ENCODE data around the gene STRC.
"Not testable (repeated sequence)": the region's sequence is repeated elsewhere in the genome, so short reads cannot be mapped to it uniquely, and the experiment has no call there.

DNA sequence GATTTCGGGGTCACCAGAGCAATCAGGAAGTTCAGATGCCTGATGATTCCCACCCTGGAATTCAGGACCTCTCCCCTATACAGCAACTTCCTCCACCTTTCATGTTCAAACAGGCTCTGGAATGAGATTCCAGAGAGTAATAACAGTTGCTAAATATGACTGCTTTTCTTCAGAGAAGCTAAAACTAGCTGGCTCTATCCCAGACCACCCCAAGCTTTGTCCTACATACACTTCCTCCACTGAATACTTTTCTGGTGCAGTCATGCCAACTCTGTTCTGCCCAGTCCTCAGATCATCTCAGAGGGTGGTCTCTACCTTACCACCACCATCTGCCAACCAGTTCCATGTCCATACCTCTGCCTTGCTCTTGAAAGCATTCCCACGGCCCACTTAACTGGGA is 52.0 kb downstream of the STRC start:
- TF ChIP-seq, protein P1, sequence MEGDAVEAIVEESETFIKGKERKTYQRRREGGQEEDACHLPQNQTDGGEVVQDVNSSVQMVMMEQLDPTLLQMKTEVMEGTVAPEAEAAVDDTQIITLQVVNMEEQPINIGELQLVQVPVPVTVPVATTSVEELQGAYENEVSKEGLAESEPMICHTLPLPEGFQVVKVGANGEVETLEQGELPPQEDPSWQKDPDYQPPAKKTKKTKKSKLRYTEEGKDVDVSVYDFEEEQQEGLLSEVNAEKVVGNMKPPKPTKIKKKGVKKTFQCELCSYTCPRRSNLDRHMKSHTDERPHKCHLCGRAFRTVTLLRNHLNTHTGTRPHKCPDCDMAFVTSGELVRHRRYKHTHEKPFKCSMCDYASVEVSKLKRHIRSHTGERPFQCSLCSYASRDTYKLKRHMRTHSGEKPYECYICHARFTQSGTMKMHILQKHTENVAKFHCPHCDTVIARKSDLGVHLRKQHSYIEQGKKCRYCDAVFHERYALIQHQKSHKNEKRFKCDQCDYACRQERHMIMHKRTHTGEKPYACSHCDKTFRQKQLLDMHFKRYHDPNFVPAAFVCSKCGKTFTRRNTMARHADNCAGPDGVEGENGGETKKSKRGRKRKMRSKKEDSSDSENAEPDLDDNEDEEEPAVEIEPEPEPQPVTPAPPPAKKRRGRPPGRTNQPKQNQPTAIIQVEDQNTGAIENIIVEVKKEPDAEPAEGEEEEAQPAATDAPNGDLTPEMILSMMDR (IDR thresholded peaks at IDR 0.05; ENCODE audit: insufficient read depth, low read depth, low read length) = not testable (repeated sequence)
- not testable (repeated sequence) for TF ChIP-seq EZH2 (IDR thresholded peaks at IDR 0.05; ENCODE audit: insufficient read depth, low read length)

Measured in astrocyte (in vitro differentiated cells and primary cell).